HCT116 (cell line): ENCODE measurements around the gene SWAP70. TPM values are rescaled to one million over a fixed set of nuclear protein-coding genes. Genes with fewer than 3 reads are reported as not detected.

Experiments used
- ATAC-seq: fragments of 200-7000 bp; cut with Tn5 transposase; 2 replicates; pipeline ENCODE4 v1.9.1; 2020; ENCODE audit warnings: mild to moderate bottlenecking, moderate library complexity
- BruUV-seq: library from RNA; stranded (reverse); fragments of 400-500 nt; replicated peaks from 2 replicates; lab custom pipeline; 2021; lab: Mats Ljungman, UMichigan
- CTCF ChIA-PET: fragments of 300-600 bp; sonication (Branson Sonifier 250); formaldehyde crosslinking; loops from one replicate; lab custom pipeline; 2021; ENCODE audit warnings: antibody characterized with exemption; lab: Charles Lee
- POLR2A ChIA-PET: fragments of 300-600, 350-600 bp; sonication (Branson Sonifier 250); formaldehyde crosslinking; loops from one replicate; lab custom pipeline; 2021; ENCODE audit warnings: antibody characterized with exemption; lab: Charles Lee
- RAD21 ChIA-PET, 2 experiments: fragments of 300-600 bp; sonication (Branson Sonifier 250); formaldehyde crosslinking; loops; one replicate each; lab custom pipeline; 2023; ENCODE audit warnings: low total read pairs in 2 of 2; ENCODE audit not compliant: uncharacterized antibody in 2 of 2, unreplicated experiment in 2 of 2, low non-redundant PET in 1 of 2; lab: Charles Lee
- DNase-seq: peaks from one replicate; pipeline ENCODE4 v3.0.0-alpha.2; 2010; ENCODE audit warnings: low read depth, low spot score
- H2AFZ ChIP-seq: fragments of 200-600 bp; shearing (Covaris generic), sonication (generic); 2 replicates; pipeline ENCODE4 v1.6.1; 2017; ENCODE audit warnings: low read depth, mixed run types, mixed read lengths, antibody characterized with exemption, low read length; ENCODE audit not compliant: poor library complexity, severe bottlenecking
- H3K27ac ChIP-seq: 2 replicates; pipeline ENCODE4 v1.5.1; 2012; ENCODE audit warnings: low read depth, low read length
- H3K27me3 ChIP-seq: fragments of 200-600 bp; sonication (generic); 2 replicates; pipeline ENCODE4 v1.6.1; 2016; ENCODE audit warnings: mixed run types, low read length, mixed read lengths; ENCODE audit not compliant: insufficient read depth
- H3K36me3 ChIP-seq, 2 experiments: fragments of 200-500 bp in 1 of 2; fragments of 200-600 bp in 1 of 2; sonication (Bioruptor generic) in 1 of 2; sonication (generic) in 1 of 2; 2 replicates each; pipeline versions ENCODE4 v1.5.1 to v1.6.1; 2014 to 2016; ENCODE audit warnings: low read length in 2 of 2, inconsistent platforms in 1 of 2, mixed read lengths in 1 of 2, mixed run types in 1 of 2; ENCODE audit not compliant: insufficient read depth in 2 of 2, control insufficient read depth in 1 of 2
- H3K4me1 ChIP-seq, 2 experiments: fragments of 200-600 bp in 1 of 2; sonication (generic) in 1 of 2; 2 replicates each; pipeline versions ENCODE4 v1.5.1 to v1.6.1; 2012 to 2017; ENCODE audit warnings: low read length in 2 of 2, inconsistent platforms in 1 of 2, mild to moderate bottlenecking in 1 of 2, mixed read lengths in 1 of 2, mixed run types in 1 of 2, moderate library complexity in 1 of 2; ENCODE audit not compliant: insufficient read depth in 2 of 2, control insufficient read depth in 1 of 2
- H3K4me2 ChIP-seq: fragments of 200-600 bp; sonication (generic); 2 replicates; pipeline ENCODE4 v1.6.1; 2017; ENCODE audit warnings: mixed run types, low read length, mixed read lengths
- H3K4me3 ChIP-seq, 2 experiments: fragments of 200-600 bp in 1 of 2; sonication (generic) in 1 of 2; replicated peaks in 1 of 2; 2 replicates each; pipeline ENCODE4 v1.5.1; 2011 to 2016; ENCODE audit warnings: low read length in 2 of 2, control low read depth in 1 of 2, low read depth in 1 of 2, mild to moderate bottlenecking in 1 of 2, mixed read lengths in 1 of 2, mixed run types in 1 of 2
- H3K79me2 ChIP-seq: fragments of 200-600 bp; sonication (generic); 2 replicates; pipeline ENCODE4 v1.6.1; 2017; ENCODE audit warnings: mild to moderate bottlenecking, mixed run types, low read length, moderate library complexity, mixed read lengths; ENCODE audit not compliant: insufficient read depth
- H3K9ac ChIP-seq: fragments of 200-600 bp; sonication (generic); 2 replicates; pipeline ENCODE4 v1.6.1; 2016; ENCODE audit warnings: low read length, mixed read lengths
- H3K9me2 ChIP-seq: fragments of 200-600 bp; sonication (generic), shearing (Covaris generic); 2 replicates; pipeline ENCODE4 v1.6.1; 2017; ENCODE audit warnings: mixed run types, mild to moderate bottlenecking, moderate library complexity; ENCODE audit not compliant: insufficient read depth
- H3K9me3 ChIP-seq, 2 experiments: fragments of 200-500 bp in 1 of 2; fragments of 200-600 bp in 1 of 2; sonication (Bioruptor generic) in 1 of 2; sonication (generic) in 1 of 2; 2 replicates each; pipeline ENCODE4 v1.6.1; 2014 to 2017; ENCODE audit warnings: low read length in 2 of 2, mixed read lengths in 2 of 2, inconsistent platforms in 1 of 2, low read depth in 1 of 2, mild to moderate bottlenecking in 1 of 2, mixed run types in 1 of 2, moderate library complexity in 1 of 2; ENCODE audit not compliant: control insufficient read depth in 1 of 2, insufficient read depth in 1 of 2
- H4K20me1 ChIP-seq: fragments of 200-600 bp; sonication (generic), shearing (Covaris generic); 2 replicates; pipeline ENCODE4 v1.6.1; 2017; ENCODE audit warnings: mixed run types, mild to moderate bottlenecking, moderate library complexity; ENCODE audit not compliant: insufficient read depth
- ATF3 ChIP-seq: IDR thresholded peaks from 2 replicates; pipeline ENCODE4 v1.6.1; 2012
- CBX3 ChIP-seq: IDR thresholded peaks from 2 replicates; pipeline ENCODE4 v1.6.1; 2012; ENCODE audit warnings: low read depth
- CEBPB ChIP-seq: IDR thresholded peaks from 2 replicates; pipeline ENCODE4 v1.6.1; 2012; ENCODE audit warnings: low read depth
- CTCF ChIP-seq, 3 experiments: fragments of 200-600 bp in 1 of 3; sonication (generic) in 1 of 3; IDR thresholded peaks in 2 of 3; conservative IDR thresholded peaks in 1 of 3; 2 replicates each; pipeline ENCODE4 v1.5.1; 2012 to 2017; ENCODE audit warnings: low read depth in 2 of 3, low read length in 2 of 3, antibody characterized with exemption in 1 of 3, borderline replicate concordance in 1 of 3, control low read depth in 1 of 3, mild to moderate bottlenecking in 1 of 3, mixed read lengths in 1 of 3, mixed run types in 1 of 3, moderate library complexity in 1 of 3; ENCODE audit not compliant: insufficient read depth in 1 of 3
- EGR1 ChIP-seq: IDR thresholded peaks from 2 replicates; pipeline ENCODE4 v1.6.1; 2012; ENCODE audit warnings: low read depth
- ELF1 ChIP-seq: IDR thresholded peaks from 2 replicates; pipeline ENCODE4 v1.6.1; 2012; ENCODE audit warnings: low read depth, borderline replicate concordance
- EZH2phosphoT487 ChIP-seq: fragments of 200-600 bp; IDR thresholded peaks from 2 replicates; pipeline ENCODE4 v1.6.1; 2018; ENCODE audit warnings: antibody characterized with exemption, borderline replicate concordance
- FOSL1 ChIP-seq: IDR thresholded peaks from 2 replicates; pipeline ENCODE4 v1.6.1; 2012; ENCODE audit warnings: low read depth
- JUND ChIP-seq: IDR thresholded peaks from 2 replicates; pipeline ENCODE4 v1.6.1; 2012
- POLR2A ChIP-seq: IDR thresholded peaks from 2 replicates; pipeline ENCODE4 v1.7.0; 2011; ENCODE audit warnings: borderline replicate concordance; ENCODE audit not compliant: insufficient read depth, insufficient read length; ENCODE audit errors: extremely low read depth
- RAD21 ChIP-seq: IDR thresholded peaks from 2 replicates; pipeline ENCODE4 v1.6.1; 2012; ENCODE audit warnings: low read depth, mild to moderate bottlenecking
- REST ChIP-seq: IDR thresholded peaks from 2 replicates; pipeline ENCODE4 v1.6.1; 2012; ENCODE audit warnings: low read depth
- SIN3A ChIP-seq: IDR thresholded peaks from 2 replicates; pipeline ENCODE4 v1.6.1; 2012; ENCODE audit warnings: low read depth
- SP1 ChIP-seq: IDR thresholded peaks from 2 replicates; pipeline ENCODE4 v1.6.1; 2012; ENCODE audit warnings: low read depth
- SRF ChIP-seq: IDR thresholded peaks from 2 replicates; pipeline ENCODE4 v1.6.1; 2012; ENCODE audit warnings: low read depth
- ZFX ChIP-seq: fragments of 450-650 bp; IDR thresholded peaks from 2 replicates; pipeline ENCODE4 v1.6.1; 2017
- ZNF274 ChIP-seq: fragments of 200-500 bp; sonication (Bioruptor generic); IDR thresholded peaks from 2 replicates; pipeline ENCODE4 v1.6.1; 2014; ENCODE audit warnings: mild to moderate bottlenecking, low read depth, low read length, inconsistent platforms
- intact Hi-C: fragments of 100-400 bp; cut with micrococcal nuclease; formaldehyde crosslinking; loops from 2 replicates; pipeline ENCODE4 v1.10.0; 2022
- total RNA-seq: library from RNA; stranded (reverse); gene quantifications from one replicate; pipeline ENCODE4 v1.2.1, GENCODE V29; 2021; ENCODE audit not compliant: unreplicated experiment
- TF ChIP-seq, protein P1 (sequence below): IDR thresholded peaks from 2 replicates; pipeline ENCODE4 v1.6.1; 2012
- TF ChIP-seq, protein P2 (sequence below): IDR thresholded peaks from 2 replicates; pipeline ENCODE4 v1.6.1; 2011; ENCODE audit warnings: mild to moderate bottlenecking, low read length, moderate library complexity; ENCODE audit not compliant: insufficient replicate concordance; ENCODE audit errors: extremely low read depth

SWAP70 gene
- total RNA-seq, 1 experiment from 2014 or later, result 20.6 TPM

- no peaks in the 10 kb centered on the region for H3K79me2 ChIP-seq
- H3K4me1 ChIP-seq, result no peaks in the 10 kb centered on the region
- H2AFZ ChIP-seq, result no peak overlapping the region
- H4K20me1 ChIP-seq, result no peaks in the 10 kb centered on the region
- no peaks in the 10 kb centered on the region for H3K27me3 ChIP-seq
- CTCF ChIA-PET, result no interaction called here
- no peak overlapping the region for H3K4me2 ChIP-seq
- H3K27ac ChIP-seq, result no peak overlapping the region
- no peak overlapping the region for H3K4me3 ChIP-seq
- H3K9me2 ChIP-seq, result no peaks in the 10 kb centered on the region; the same call in 1 of the 2 replicates
- DNase-seq (no peak), ATAC-seq (no peak)
- POLR2A ChIA-PET, result no interaction called here
- RAD21 ChIA-PET, result no interaction called here
- BruUV-seq, result no TSS peak
- intact Hi-C loops, result no loop called here
- H3K36me3 ChIP-seq, result no peaks in the 10 kb centered on the region
- H3K9me3 ChIP-seq, result no peaks in the 10 kb centered on the region
- no peak overlapping the region for H3K9ac ChIP-seq
- no peak for TF ChIP-seq SRF
- no peak for TF ChIP-seq CTCF (IDR thresholded peaks at IDR 0.05 in 2 of 3, conservative IDR thresholded peaks at IDR 0.05 in 1 of 3; ENCODE audit: borderline replicate concordance in 1 of 3, insufficient read depth in 1 of 3, low read depth in 2 of 3, low read length in 2 of 3)
- no peak for TF ChIP-seq RAD21
- TF ChIP-seq FOSL1, result no peak
- TF ChIP-seq SIN3A, result no peak
- no peak for TF ChIP-seq ZNF274
- no peak for TF ChIP-seq CBX3
- TF ChIP-seq SP1, result no peak
- no peak for TF ChIP-seq CEBPB
- TF ChIP-seq, protein P1, sequence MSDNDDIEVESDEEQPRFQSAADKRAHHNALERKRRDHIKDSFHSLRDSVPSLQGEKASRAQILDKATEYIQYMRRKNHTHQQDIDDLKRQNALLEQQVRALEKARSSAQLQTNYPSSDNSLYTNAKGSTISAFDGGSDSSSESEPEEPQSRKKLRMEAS, result no peak
- no peak for TF ChIP-seq ATF3
- TF ChIP-seq, protein P2, sequence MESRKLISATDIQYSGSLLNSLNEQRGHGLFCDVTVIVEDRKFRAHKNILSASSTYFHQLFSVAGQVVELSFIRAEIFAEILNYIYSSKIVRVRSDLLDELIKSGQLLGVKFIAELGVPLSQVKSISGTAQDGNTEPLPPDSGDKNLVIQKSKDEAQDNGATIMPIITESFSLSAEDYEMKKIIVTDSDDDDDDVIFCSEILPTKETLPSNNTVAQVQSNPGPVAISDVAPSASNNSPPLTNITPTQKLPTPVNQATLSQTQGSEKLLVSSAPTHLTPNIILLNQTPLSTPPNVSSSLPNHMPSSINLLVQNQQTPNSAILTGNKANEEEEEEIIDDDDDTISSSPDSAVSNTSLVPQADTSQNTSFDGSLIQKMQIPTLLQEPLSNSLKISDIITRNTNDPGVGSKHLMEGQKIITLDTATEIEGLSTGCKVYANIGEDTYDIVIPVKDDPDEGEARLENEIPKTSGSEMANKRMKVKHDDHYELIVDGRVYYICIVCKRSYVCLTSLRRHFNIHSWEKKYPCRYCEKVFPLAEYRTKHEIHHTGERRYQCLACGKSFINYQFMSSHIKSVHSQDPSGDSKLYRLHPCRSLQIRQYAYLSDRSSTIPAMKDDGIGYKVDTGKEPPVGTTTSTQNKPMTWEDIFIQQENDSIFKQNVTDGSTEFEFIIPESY, result no peak
- no peak for TF ChIP-seq EZH2phosphoT487
- TF ChIP-seq POLR2A, result no peak
- TF ChIP-seq EGR1, result no peak
- no peak for TF ChIP-seq JUND
- no peak for TF ChIP-seq REST
- TF ChIP-seq ELF1, result no peak
- no peak for TF ChIP-seq ZFX
Observed at GRCh38 chr11:9639099-9639498, 24.8 kb upstream of the SWAP70 start.
